ENCODE data around the gene ATP11C.
"Not testable (repeated sequence)": the region's sequence is repeated elsewhere in the genome, so short reads cannot be mapped to it uniquely, and the experiment has no call there.

ATP11C gene

GRCh38 chrX:139851730-139852129, 81.1 kb downstream of the ATP11C start:
- no peak for DNase-seq

- DNase-seq = no peak
Observed at GRCh38 chrX:139850968-139851367, 81.9 kb downstream of the ATP11C start.

DNA sequence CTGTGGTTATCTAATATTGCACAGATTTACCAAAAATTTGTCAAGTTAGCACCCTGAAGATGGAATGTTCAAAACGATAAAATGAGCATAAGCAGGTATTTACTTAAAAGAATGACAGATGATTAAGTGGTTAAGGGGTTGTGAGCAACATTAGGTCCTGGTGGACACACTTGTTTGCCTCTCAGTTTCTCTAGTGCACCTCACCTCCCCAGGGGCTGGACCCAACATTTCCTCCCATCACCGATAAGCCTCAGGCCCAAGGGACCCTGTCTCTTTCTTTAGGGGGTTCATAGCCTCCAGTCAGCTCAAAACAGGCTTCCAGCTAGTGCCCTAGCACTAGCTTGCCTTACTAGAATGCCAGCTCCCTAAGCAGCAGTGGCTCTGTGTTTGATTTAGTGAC, 88.0 kb downstream of the ATP11C start:
- DNase-seq = no peak

GRCh38 chrX:139844163-139844562, 88.7 kb downstream of the ATP11C start:
- no peak for DNase-seq

GRCh38 chrX:139842326-139843185, 90.3 kb downstream of the ATP11C start:
- DNase-seq = no peak

DNA sequence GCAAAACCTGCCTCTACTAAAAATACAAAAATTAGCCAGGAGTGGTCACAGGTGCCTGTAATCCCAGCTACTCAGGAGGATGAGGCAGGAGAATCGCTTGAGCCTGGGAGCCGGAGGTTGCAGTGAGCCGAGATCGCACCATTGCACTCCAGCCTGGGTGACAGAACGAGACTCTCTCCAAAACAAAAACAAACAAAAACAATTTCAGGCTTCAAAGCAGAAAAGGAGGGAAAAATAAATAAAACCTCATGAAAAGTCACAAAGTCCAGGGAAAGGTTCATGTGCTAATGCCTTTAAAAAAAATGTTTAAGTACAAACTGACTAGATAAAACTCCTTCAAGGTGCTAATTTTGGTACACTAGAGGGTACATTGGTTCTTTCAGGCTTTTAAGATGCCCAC, 96.5 kb downstream of the ATP11C start:
- DNase-seq = not testable (repeated sequence)

- no peak for DNase-seq
Observed at GRCh38 chrX:139834879-139835278, 98.0 kb downstream of the ATP11C start.

DNA sequence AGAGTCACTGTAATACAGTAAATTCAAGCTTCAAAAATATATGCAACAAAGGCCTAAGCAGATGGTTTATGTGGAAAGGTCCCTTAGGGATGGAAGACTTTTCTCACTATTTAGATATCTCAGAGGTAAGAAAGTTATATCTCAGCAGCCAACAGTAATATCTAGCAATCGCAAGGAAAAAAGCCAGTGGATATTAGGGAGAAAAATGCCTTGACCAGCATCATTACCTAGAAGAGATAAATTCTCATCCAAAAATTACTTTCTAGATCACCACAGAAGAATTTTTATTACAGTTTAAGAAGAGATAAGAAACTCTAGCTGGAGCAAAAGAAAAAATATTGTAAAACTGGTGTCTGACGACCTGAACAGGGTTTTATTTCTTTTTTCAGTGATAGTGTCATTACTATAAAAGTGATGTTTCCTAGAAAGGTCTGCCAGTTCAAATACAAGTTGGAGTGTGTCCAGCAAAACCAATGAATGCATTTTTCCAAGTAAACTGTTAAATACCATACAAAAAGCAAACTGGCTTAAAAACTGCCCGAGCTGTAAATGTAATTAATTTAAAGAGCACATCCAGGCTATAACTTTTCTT, 100.0 kb downstream of the ATP11C start:
- DNase-seq = no peak

DNA sequence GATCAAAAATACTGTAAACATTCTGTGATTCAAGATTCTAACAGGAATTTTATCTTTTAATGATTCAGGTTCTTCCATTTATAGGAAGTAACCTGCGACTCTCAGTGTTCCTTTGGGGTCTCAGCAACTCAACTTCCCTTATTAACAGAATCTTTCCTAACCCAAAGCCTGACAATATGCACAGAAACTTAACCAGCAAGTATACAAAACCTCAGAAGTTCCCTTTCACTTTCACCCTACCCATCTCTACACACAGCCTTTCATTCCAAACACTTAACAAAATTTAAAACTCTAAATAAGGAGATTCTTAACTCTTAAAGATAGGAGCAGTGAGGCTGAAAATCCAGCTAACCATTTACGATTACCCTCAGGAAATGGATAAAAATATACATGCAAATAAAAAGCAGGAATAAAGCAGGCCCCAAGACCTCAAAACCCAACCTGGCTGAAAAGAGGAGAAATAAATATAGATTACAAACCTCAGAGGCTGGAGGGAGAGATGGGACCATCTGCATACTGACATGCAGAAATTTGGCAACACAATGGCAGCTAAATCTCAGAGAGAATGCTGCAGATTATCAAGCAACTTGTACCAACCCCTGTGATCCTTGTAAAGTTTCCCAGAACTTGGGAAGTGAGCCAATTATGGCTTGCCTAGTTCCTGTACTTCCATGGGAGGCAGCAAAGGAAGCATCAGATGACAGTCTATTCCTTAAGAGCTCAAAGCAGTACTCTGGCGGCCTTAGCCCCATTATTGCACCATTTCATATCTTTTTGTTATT, 101.0 kb downstream of the ATP11C start:
- DNase-seq = no peak

GRCh38 chrX:139831017-139831416, 101.8 kb downstream of the ATP11C start:
- DNase-seq = no peak

DNA sequence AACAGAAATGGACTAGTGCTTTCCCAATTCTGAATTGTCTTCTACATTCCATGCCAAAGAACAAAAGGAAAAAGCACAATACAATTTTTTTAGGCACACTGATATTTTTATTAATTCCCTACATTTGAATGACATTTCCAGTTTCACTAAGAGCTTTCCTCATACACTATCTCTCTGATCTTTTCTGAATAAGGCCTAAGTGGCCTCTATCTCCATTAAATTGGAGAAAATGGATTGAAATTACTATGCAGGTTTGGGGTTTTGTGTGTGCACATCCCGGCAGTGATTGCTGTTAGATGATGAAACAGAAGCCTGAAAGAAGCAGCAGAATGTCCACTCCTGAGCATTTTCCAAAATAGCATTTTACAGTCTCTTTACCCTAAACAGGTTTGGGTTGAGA, 104.0 kb downstream of the ATP11C start:
- DNase-seq = no peak

GRCh38 chrX:139828033-139828432, 104.8 kb downstream of the ATP11C start:
- DNase-seq = no peak

DNA sequence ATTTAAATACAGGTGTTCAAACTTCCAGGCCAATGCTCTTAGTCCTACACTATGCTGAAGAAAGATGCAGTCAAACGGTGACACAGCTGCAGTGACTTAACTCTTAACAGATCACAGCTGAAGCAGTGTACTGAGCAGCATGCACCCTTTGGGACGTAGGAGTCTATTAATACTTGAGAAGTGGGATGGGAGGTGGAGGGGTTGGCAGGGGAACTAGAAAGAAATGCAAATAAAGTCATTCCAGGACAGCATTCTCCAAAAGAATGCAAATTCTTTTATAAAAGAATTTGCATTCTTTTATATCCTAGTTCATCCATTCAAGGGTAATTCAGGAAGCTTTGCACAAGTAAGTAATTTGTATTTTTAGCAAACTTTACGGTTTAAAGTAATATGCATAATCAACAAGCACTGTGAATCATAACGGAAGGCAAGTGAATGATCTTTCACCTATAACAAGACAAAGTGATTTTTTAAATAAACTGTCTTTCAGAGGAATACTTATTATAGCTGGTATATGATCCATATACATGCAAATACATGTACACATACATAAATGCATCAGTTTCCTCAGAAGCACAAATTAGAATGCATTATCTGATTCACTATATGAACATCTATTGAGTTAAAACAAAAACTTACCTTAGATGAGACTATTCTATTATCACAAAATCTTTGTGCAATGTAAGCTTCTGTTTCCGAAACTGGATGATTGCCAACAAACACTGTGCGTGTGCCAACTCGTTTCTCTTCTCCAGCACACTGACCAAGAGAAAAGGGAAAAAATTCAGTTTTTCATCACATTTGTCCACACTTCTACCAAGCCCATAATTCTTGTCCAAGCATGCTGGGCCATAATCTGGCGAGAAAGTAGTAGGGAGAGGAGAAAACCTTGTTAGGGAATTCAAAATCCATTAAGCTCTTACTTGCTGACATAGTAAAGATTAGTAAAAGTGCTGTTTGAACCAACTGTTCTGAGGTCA, 106.5 kb downstream of the ATP11C start:
- DNase-seq = no peak

- DNase-seq = no peak
Observed at GRCh38 chrX:139825618-139826017, 107.2 kb downstream of the ATP11C start.

DNA sequence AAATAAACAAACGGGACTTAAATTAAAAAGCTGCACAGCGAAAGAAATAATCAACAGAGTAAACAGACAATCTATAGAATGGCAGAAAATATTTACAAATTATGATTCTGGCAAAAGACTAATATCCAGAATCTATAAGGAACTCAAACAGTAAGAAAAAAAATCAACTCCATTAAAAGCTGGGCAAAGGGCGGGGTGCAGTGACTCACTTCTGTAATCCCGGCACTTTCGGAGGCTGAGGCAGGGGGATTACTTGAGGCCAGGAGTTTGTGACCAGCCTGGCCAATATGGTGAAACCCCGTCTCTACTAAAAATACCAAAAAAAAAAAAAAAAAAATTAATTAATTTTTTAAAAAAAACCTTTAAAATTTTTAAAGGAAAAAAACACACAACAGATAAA, 109.0 kb downstream of the ATP11C start:
- no peak for DNase-seq

- DNase-seq = no peak
Observed at GRCh38 chrX:139820358-139820984, 112.4 kb downstream of the ATP11C start.

GRCh38 chrX:139816204-139816603, 116.6 kb downstream of the ATP11C start:
- DNase-seq = no peak

DNA sequence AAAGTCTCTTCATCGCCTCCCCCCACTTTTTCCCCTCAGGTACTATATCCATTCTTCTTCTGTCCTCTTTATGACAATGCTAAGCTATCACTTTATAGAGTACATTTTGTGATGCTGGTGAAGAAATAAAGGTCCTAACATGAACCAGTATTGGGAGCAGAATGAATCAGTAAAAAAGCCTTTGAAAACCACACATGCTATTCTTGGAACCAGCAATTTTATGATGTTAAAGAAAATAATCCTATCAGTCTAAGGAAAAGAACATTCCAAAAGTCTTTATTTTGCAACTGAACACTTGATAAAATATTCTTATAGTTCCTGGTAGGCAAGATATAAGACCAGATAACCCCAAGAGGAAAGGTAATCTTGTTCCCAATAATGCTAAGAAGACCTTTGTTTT, 117.1 kb downstream of the ATP11C start:
- no peak for DNase-seq

DNA sequence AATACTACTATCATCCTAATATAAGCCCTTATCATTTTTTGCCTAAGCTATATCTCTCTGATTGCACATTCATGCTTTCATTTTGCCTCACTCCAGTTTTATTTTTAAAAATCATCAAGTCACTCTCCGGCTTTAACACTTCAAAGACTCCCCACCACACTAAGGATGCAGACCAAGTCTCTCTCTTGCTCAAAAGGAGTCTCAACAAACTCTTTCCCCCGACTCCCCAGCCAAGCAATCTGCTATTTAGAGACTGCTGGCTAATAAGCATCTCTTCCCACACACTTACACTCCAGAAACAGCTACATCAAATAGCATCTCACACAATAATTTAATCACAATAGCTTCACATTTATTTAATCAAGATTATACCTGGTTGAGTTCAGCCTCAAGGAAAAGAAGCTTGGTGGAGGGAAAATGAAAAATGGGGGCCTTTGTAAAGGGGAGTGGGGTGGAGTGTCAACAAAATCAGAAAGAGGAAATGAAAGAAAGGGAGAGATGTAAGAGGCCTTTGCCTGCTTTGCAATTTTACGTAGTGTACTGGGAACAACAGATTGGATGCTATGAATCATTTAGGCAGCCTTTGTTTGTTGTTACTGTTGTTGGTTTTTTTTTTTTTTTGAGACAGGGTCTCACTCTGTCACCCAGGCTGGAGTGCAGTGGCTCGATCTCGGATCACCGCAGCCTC, 120.8 kb downstream of the ATP11C start:
- no peak for DNase-seq

- DNase-seq = no peak
Observed at GRCh38 chrX:139804482-139804881, 128.4 kb downstream of the ATP11C start.

- DNase-seq = no peak
Observed at GRCh38 chrX:139803224-139803623, 129.6 kb downstream of the ATP11C start.

Measured in NCI-H1930 (cell line).